ENCODE measurements around the gene BET1L.
"Not testable (repeated sequence)": the region's sequence is repeated elsewhere in the genome, so short reads cannot be mapped to it uniquely, and the experiment has no call there.

BET1L gene

DNA sequence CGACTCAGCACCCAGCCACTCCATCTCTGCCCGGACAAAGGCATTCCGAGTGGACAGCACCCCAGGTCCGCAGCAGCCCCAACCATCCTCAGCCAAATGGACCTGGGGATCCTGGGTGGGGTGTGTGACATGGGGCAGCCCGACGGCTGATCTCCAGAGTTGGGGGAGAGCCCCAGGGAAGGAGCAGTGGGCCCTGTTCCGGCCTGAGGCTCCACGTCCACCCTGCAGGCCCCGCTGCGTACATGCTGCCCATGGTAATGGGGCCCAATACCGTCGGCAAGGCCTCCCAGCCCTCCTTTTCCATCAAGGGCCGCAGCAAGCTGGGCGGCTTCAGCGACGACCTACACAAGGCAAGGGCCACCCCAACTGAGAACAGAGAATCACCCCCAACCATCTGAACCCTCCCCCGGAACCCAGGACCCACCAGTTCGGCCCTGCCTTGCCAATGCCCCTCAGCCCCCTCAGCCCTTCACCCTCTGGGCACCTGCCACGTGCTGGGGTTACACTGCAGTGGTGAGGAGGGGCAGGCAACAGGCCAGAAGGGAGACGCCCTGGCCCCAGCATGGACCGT is 8.9 kb downstream of the BET1L start:
- no peak overlapping the region for H3K9ac ChIP-seq (ENCODE audit: low read depth, low read length)
- H3K9me3 ChIP-seq (ENCODE audit: control insufficient read depth, insufficient read depth, low read length) = no peaks in the 10 kb centered on the region
- no peak overlapping the region for H3K4me3 ChIP-seq (ENCODE audit: low read depth, low read length)
- H3K4me1 ChIP-seq (ENCODE audit: control insufficient read depth, insufficient read depth, low read length) = no peaks in the 10 kb centered on the region
- H3K36me3 ChIP-seq (ENCODE audit: control insufficient read depth, insufficient read depth, low read length) = peaks cover 2% of the 10 kb centered on the region
- no peaks in the 10 kb centered on the region for H3K27me3 ChIP-seq (ENCODE audit: control insufficient read depth, insufficient read depth, low read length)

DNA sequence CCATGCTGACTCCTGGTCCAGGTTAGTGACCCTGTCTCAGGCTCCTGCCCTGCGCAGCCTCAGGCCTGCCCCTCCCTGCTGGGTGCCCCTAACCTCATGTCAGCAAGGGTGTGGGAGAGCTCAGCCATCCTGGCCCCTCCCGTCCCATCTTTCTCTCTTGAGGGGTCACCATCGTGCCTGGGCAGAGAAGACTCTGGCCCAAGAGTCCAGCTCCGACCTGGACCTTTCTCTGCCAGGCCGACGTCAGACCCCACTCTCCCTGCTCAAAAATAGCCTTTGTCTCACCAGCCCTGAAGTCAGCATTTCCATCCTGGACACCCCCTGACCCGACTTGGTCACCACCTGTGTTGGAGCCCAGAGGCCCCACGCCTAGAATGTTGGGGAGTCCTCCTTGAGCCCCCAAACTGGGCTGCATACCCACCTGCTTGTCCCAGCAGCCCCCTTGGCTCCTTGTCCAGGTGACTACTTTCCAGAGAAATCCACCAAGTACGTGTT is 9.4 kb downstream of the BET1L start:
- H3K9ac ChIP-seq (ENCODE audit: low read depth, low read length) = no peak overlapping the region
- H3K27me3 ChIP-seq (ENCODE audit: control insufficient read depth, insufficient read depth, low read length) = no peaks in the 10 kb centered on the region
- no peaks in the 10 kb centered on the region for H3K4me1 ChIP-seq (ENCODE audit: control insufficient read depth, insufficient read depth, low read length)
- H3K9me3 ChIP-seq (ENCODE audit: control insufficient read depth, insufficient read depth, low read length) = no peaks in the 10 kb centered on the region
- no peak overlapping the region for H3K4me3 ChIP-seq (ENCODE audit: low read depth, low read length)
- H3K36me3 ChIP-seq (ENCODE audit: control insufficient read depth, insufficient read depth, low read length) = peaks cover 2% of the 10 kb centered on the region

DNA sequence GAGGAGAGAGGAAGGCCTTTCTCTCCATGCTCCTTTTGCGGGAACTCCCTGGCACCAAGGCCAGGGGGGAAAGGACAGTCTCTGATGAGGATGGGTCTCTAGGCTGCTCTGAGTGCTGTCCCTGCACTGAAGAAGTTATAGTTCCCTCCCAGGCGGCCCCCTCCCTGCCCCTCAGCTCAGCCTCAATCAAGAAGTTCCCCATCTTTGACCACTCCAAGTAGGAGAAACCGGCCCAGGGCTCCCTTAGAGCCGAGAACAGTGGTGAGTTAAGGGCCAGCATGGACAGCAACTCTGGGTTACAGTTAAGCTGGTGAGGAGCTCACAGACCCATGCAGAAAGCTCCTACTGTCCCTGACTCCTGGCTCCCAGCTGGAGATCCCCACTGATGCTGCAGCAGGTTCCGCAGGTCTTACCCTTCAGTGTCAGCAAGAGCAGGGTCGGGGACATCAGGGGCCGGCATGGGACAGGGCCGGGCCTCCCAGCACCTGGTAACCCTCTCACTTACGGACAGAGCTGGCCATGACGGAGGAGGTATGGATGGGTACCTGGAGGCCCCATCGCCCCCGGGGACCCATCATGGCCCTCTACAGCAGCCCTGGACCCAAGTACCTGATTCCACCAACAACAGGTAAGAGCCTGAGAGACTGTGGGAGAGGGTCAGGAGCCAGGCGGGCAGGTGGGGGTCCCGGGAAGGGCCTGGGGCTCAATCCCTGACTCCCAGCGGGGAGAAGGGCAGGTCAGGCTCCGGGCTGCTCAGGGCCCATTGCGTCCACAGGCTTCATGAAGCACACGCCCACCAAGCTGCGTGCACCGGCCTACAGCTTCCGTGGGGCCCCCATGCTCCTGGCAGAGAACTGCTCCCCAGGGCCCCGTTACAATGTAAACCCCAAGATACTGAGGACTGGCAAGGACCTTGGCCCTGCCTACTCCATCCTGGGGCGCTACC is 10.1 kb downstream of the BET1L start:
- Histone ChIP-seq H3K4me3 (ENCODE audit: low read depth, low read length) (no peak overlapping the region), H3K9me3 (ENCODE audit: control insufficient read depth, insufficient read depth, low read length) (no peaks in the 10 kb centered on the region), H3K27me3 (ENCODE audit: control insufficient read depth, insufficient read depth, low read length) (no peaks in the 10 kb centered on the region), H3K36me3 (ENCODE audit: control insufficient read depth, insufficient read depth, low read length) (peaks cover 2% of the 10 kb centered on the region), H3K9ac (ENCODE audit: low read depth, low read length) (no peak overlapping the region), H3K4me1 (ENCODE audit: control insufficient read depth, insufficient read depth, low read length) (no peaks in the 10 kb centered on the region)

DNA sequence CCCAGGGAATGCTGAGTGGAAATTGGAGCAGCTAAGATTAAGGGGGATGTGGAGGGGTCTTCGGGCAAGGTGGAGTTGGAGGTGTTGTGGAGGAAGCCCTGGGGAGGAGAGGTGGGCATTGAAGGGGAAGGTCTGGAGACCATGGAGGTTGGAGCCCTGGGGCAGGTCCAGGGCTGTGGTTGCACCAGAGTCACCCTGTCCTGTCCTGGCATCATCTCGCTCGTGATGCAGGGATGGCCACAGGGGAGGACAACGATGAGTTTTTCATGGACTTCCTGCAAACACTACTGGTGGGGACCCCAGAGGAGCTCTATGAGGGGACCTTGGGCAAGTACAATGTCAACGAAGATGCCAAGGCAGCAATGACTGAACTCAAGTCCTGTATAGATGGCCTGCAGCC is 13.7 kb downstream of the BET1L start:
- not testable (repeated sequence) for H3K4me1 ChIP-seq (ENCODE audit: control insufficient read depth, insufficient read depth, low read length); H3K27me3 ChIP-seq (ENCODE audit: control insufficient read depth, insufficient read depth, low read length); H3K36me3 ChIP-seq (ENCODE audit: control insufficient read depth, insufficient read depth, low read length); H3K9ac ChIP-seq (ENCODE audit: low read depth, low read length); H3K9me3 ChIP-seq (ENCODE audit: control insufficient read depth, insufficient read depth, low read length); H3K4me3 ChIP-seq (ENCODE audit: low read depth, low read length)

DNA sequence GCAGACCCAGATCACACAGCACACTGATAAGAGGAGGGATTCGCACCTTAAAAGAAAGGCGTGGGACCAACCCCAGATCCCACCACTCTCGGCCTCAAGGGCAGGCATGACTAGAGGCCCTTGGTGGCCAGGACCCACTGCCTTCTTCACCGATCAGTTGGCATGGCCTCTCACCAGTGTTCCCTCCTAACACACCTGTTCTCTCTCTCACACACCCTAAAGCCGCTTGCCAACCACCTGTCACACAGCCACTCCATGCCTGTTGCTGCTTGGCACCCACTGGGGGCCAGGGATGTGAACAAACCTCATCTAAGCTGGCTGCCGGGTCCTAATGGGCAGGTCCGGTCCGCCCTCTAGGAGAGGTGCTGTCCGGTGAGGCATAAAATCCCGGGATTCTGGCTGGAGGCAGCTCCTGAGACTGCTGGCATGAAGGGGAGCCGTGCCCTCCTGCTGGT is 14.5 kb downstream of the BET1L start, which contains the start of gene SCGB1C1:
TSS of gene SCGB1C1 (plus strand) at position 405 of the 455 bp plus-strand sequence. CDS start at position 427, 22 bp downstream.
- not testable (repeated sequence) for H3K9me3 ChIP-seq (ENCODE audit: control insufficient read depth, insufficient read depth, low read length); H3K36me3 ChIP-seq (ENCODE audit: control insufficient read depth, insufficient read depth, low read length); H3K27me3 ChIP-seq (ENCODE audit: control insufficient read depth, insufficient read depth, low read length); H3K9ac ChIP-seq (ENCODE audit: low read depth, low read length); H3K4me1 ChIP-seq (ENCODE audit: control insufficient read depth, insufficient read depth, low read length); H3K4me3 ChIP-seq (ENCODE audit: low read depth, low read length)

DNA sequence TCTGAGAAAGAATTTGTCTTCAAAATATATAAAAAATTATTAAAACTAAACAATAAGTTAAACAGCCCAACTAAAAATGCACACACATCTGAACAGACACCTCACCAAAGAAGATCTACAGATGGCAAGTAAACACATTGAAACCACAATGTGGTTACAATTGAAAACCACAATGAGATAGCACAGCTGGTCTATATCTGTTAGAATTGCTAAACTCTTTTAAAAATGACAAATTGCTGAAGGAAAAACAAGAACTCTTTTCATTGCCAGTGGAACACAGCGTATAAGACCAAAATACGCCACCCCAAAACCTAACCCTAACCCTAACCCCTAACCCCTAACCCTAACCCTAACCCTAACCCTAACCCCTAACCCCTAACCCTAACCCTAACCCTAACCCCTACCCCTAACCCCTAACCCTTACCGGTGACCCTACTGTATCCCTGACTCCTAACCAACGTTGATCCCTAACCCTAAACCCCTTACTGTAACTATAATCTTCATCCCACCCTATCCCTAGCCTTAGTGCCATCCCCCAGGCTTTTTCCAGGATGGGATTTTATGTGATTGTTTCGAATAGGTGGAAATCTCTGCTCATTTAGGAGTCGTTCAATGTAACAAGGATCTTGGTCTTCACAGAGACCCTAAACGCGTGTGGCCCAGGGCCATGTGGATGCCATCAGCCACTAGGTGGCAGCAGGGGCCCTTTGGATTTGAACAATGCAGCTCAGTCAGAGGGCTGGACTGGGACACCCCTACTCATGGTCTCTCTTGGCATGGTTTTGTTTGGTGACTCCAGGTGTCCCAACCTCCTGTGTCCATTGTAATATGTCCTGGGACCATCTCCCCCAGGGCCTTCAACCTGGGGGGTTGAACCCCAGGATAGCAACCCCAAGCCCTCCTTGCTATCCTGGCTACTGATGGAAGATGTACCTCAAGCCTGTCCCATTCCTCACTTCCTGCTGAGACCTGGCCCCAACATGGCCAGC is 15.4 kb downstream of the BET1L start:
- not testable (repeated sequence) for H3K4me3 ChIP-seq (ENCODE audit: low read depth, low read length); H3K27me3 ChIP-seq (ENCODE audit: control insufficient read depth, insufficient read depth, low read length); H3K9ac ChIP-seq (ENCODE audit: low read depth, low read length); H3K36me3 ChIP-seq (ENCODE audit: control insufficient read depth, insufficient read depth, low read length); H3K9me3 ChIP-seq (ENCODE audit: control insufficient read depth, insufficient read depth, low read length); H3K4me1 ChIP-seq (ENCODE audit: control insufficient read depth, insufficient read depth, low read length)

DNA sequence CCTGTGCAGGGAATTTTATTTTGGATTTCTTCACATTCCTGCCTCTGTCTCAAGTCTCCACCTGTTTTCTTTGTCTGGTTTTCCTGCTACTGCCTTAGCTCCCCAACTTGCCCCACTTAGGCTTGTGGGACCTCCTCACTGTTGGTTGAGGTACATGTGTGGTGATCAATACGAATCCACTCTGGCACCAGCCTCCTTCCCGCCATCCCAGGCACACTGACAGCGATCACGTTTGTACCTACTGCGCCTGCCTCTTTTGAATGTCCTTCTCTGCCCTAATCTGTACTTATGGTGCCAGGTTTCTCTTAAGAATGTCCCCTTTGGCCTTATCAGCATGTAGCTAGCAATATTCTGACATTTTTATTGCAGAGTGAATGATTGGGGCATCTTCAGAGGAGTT is 16.7 kb downstream of the BET1L start:
- not testable (repeated sequence) for H3K4me3 ChIP-seq (ENCODE audit: low read depth, low read length); H3K9me3 ChIP-seq (ENCODE audit: control insufficient read depth, insufficient read depth, low read length); H3K27me3 ChIP-seq (ENCODE audit: control insufficient read depth, insufficient read depth, low read length); H3K36me3 ChIP-seq (ENCODE audit: control insufficient read depth, insufficient read depth, low read length); H3K9ac ChIP-seq (ENCODE audit: low read depth, low read length); H3K4me1 ChIP-seq (ENCODE audit: control insufficient read depth, insufficient read depth, low read length)

DNA sequence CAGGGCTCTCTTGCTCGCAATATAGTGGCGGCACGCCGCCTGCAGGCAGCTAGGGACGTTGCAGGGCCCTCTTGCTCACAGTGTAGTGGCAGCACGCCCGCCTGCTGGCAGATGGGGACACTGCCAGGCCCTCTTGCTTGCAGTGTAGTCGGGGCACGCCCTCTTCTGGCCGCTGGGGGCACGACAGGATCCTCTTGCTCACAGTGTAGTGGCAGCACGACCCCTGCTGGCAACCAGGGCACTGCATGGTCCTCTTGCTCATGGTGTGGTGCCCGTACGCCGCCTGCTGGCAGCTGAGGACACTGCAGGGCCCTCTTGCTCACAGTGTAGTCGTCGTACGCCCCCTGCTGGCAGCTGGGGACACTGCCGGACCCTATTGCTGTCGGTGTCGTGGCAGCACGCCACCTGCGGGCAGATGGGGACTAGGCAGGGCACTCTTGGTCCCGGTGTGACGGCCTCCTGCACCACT is 17.3 kb downstream of the BET1L start:
- not testable (repeated sequence) for H3K4me3 ChIP-seq (ENCODE audit: low read depth, low read length); H3K27me3 ChIP-seq (ENCODE audit: control insufficient read depth, insufficient read depth, low read length); H3K4me1 ChIP-seq (ENCODE audit: control insufficient read depth, insufficient read depth, low read length); H3K36me3 ChIP-seq (ENCODE audit: control insufficient read depth, insufficient read depth, low read length); H3K9me3 ChIP-seq (ENCODE audit: control insufficient read depth, insufficient read depth, low read length); H3K9ac ChIP-seq (ENCODE audit: low read depth, low read length)

DNA sequence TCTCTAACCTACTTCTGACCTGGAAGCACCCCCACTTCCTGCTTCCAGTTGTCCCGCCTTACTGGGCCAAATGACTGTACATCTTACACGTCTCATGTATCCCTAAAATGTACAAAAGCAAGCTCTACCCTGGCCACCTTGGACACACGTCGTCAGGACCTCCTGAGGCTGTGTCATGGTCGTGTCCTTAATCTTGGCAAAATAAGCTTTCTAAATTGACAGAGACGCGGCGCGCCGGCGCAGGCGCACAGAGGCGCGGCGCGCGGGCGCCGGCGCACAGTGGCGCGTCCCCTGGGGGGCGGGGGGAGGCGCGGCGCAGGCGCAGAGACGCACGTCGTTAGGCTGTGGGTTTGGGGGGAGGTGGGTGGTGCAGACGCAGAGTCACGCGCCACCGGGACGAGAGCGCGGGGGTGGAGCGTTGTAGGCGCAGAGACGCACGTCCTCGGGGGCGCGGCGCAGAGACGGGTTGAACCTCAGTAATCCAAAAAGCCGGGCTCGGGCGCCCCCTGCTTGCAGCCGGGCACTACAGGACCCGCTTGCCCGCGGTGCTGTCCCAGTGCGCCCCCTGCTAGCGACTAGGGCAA is 17.9 kb downstream of the BET1L start:
- H3K9me3 ChIP-seq (ENCODE audit: control insufficient read depth, insufficient read depth, low read length); H3K4me1 ChIP-seq (ENCODE audit: control insufficient read depth, insufficient read depth, low read length); H3K27me3 ChIP-seq (ENCODE audit: control insufficient read depth, insufficient read depth, low read length); H3K36me3 ChIP-seq (ENCODE audit: control insufficient read depth, insufficient read depth, low read length); H3K9ac ChIP-seq (ENCODE audit: low read depth, low read length); H3K4me3 ChIP-seq (ENCODE audit: low read depth, low read length): not testable (repeated sequence)

DNA sequence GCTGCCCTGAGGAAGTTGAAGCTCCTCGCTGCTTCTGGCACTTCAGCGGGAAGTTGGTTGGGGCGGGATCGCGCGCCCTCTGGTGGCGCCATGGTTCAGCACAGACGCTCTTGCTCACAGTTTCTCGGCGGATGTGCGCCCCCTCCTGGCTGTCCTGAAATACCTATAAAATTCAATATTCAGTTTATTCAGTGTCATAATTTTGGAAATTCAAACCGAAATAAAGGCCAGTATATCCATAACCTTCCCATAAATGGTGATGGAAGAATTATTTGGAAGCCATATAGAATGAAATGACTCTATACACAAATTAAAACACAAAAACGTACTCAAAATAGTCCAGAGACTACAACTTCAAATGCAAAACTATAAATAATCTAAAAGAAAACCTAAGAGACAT is 27.0 kb downstream of the BET1L start:
- H3K27me3 ChIP-seq (ENCODE audit: control insufficient read depth, insufficient read depth, low read length); H3K4me1 ChIP-seq (ENCODE audit: control insufficient read depth, insufficient read depth, low read length); H3K9ac ChIP-seq (ENCODE audit: low read depth, low read length); H3K4me3 ChIP-seq (ENCODE audit: low read depth, low read length); H3K36me3 ChIP-seq (ENCODE audit: control insufficient read depth, insufficient read depth, low read length); H3K9me3 ChIP-seq (ENCODE audit: control insufficient read depth, insufficient read depth, low read length): not testable (repeated sequence)

Measured in iPS-15b (cell line).